MM.1S (cell line): ENCODE results near the gene P2RY12.

Source experiments
- DNase-seq: peaks from one replicate; pipeline ENCODE4 v3.0.0-alpha.2; 2015
- H2AFZ ChIP-seq: fragments of 300-600 bp; sonication (generic); 2 replicates; pipeline ENCODE4 v1.6.0; 2016; ENCODE audit warnings: antibody characterized with exemption, low read length
- H3F3A ChIP-seq: fragments of 300-600 bp; sonication (generic); 2 replicates; pipeline ENCODE4 v1.6.1; 2016; ENCODE audit warnings: mild to moderate bottlenecking, antibody characterized with exemption, low read length, moderate library complexity, mixed read lengths; ENCODE audit not compliant: insufficient read depth
- H3K27ac ChIP-seq: fragments of 300-600 bp; sonication (generic); 2 replicates; pipeline ENCODE4 v1.5.1; 2016; ENCODE audit warnings: mild to moderate bottlenecking, low read length
- H3K27me3 ChIP-seq: fragments of 300-600 bp; sonication (generic); replicated peaks from 2 replicates; pipeline ENCODE4 v1.6.0; 2016; ENCODE audit warnings: low read length; ENCODE audit not compliant: insufficient read depth
- H3K36me3 ChIP-seq: fragments of 300-600 bp; sonication (generic); replicated peaks from 2 replicates; pipeline ENCODE4 v1.6.1; 2016; ENCODE audit warnings: mild to moderate bottlenecking, low read length, mixed read lengths; ENCODE audit not compliant: insufficient read depth
- H3K4me1 ChIP-seq: fragments of 300-600 bp; sonication (generic); 2 replicates; pipeline ENCODE4 v1.6.1; 2016; ENCODE audit warnings: low read length, mixed read lengths
- H3K4me2 ChIP-seq: fragments of 300-600 bp; sonication (generic); 2 replicates; pipeline ENCODE4 v1.6.0; 2016; ENCODE audit warnings: low read depth, low read length
- H3K4me3 ChIP-seq: fragments of 300-600 bp; sonication (generic); 2 replicates; pipeline ENCODE4 v1.5.1; 2016; ENCODE audit warnings: low read length, mixed read lengths
- H3K79me2 ChIP-seq: fragments of 300-600 bp; sonication (generic); 2 replicates; pipeline ENCODE4 v1.6.1; 2016; ENCODE audit warnings: mixed run types, low read length, mixed read lengths
- H3K9ac ChIP-seq: fragments of 300-600 bp; sonication (generic); 2 replicates; pipeline ENCODE4 v1.6.1; 2016; ENCODE audit warnings: low read length, mixed read lengths
- H3K9me2 ChIP-seq: fragments of 300-600 bp; sonication (generic); replicated peaks from 2 replicates; pipeline ENCODE4 v1.6.1; 2016; ENCODE audit warnings: mild to moderate bottlenecking, low read length, mixed read lengths; ENCODE audit not compliant: insufficient read depth
- H3K9me3 ChIP-seq: fragments of 300-600 bp; sonication (generic); replicated peaks from 2 replicates; pipeline ENCODE4 v1.6.1; 2016; ENCODE audit warnings: mild to moderate bottlenecking, low read length, mixed read lengths; ENCODE audit not compliant: insufficient read depth
- H4K20me1 ChIP-seq: fragments of 300-600 bp; sonication (generic); 2 replicates; pipeline ENCODE4 v1.6.1; 2016; ENCODE audit warnings: mild to moderate bottlenecking, low read length, moderate library complexity, mixed read lengths; ENCODE audit not compliant: insufficient read depth
- EZH2 ChIP-seq: fragments of 300-600 bp; sonication (generic); optimal IDR thresholded peaks from 2 replicates; pipeline ENCODE3; 2017; ENCODE audit warnings: low read depth, mild to moderate bottlenecking, antibody characterized with exemption, low read length, mixed read lengths
- EZH2phosphoT487 ChIP-seq: fragments of 300-600 bp; sonication (generic); IDR thresholded peaks from 2 replicates; pipeline ENCODE4 v1.6.1; 2018; ENCODE audit warnings: antibody characterized with exemption, low read length
- TF ChIP-seq, protein P1 (sequence below): fragments of 300-600 bp; sonication (generic); IDR thresholded peaks from 2 replicates; pipeline ENCODE4 v1.5.1; 2016; ENCODE audit warnings: antibody characterized with exemption, low read length, mixed read lengths

Gene P2RY12

GRCh38 chr3:151318991-151319390 is 65.6 kb downstream of the P2RY12 start:
- Histone ChIP-seq H3K4me2 (no peak overlapping the region), H3K9ac (no peak overlapping the region), H3K4me1 (no peaks in the 10 kb centered on the region), H3F3A (no peaks in the 10 kb centered on the region), H3K79me2 (no peaks in the 10 kb centered on the region), H3K9me2 (no peaks in the 10 kb centered on the region), H3K9me3 (no peaks in the 10 kb centered on the region), H3K36me3 (no peaks in the 10 kb centered on the region), H4K20me1 (no peaks in the 10 kb centered on the region), H3K27ac (no peak overlapping the region), H2AFZ (no peak overlapping the region), H3K4me3 (no peak overlapping the region), H3K27me3 (no peaks in the 10 kb centered on the region)
- no peak for DNase-seq
- no peak for TF ChIP-seq EZH2
- TF ChIP-seq, protein P1, sequence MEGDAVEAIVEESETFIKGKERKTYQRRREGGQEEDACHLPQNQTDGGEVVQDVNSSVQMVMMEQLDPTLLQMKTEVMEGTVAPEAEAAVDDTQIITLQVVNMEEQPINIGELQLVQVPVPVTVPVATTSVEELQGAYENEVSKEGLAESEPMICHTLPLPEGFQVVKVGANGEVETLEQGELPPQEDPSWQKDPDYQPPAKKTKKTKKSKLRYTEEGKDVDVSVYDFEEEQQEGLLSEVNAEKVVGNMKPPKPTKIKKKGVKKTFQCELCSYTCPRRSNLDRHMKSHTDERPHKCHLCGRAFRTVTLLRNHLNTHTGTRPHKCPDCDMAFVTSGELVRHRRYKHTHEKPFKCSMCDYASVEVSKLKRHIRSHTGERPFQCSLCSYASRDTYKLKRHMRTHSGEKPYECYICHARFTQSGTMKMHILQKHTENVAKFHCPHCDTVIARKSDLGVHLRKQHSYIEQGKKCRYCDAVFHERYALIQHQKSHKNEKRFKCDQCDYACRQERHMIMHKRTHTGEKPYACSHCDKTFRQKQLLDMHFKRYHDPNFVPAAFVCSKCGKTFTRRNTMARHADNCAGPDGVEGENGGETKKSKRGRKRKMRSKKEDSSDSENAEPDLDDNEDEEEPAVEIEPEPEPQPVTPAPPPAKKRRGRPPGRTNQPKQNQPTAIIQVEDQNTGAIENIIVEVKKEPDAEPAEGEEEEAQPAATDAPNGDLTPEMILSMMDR: no peak
- TF ChIP-seq EZH2phosphoT487: no peak

DNA sequence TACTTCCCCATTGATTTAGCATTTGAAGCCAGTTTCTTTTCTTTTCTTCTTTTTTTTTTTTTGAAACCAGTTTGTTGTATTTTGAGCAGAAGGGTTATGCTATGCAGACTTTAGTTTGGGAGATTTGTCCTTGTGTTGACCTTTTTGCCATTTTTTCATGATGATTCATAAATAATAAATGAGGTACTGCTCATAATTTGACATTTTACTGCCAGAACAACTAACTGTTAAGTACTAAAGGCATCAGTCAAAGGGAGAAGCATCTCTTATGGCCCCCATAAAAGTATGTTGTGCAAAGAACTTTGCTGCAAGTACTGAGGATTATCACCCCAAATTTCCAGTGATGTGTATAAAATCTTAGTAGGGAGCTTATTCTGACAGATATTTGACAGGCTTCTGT is 66.2 kb downstream of the P2RY12 start:
- TF ChIP-seq, protein P1: no peak
- TF ChIP-seq EZH2phosphoT487 (no peak), EZH2 (no peak)
- Histone ChIP-seq H3F3A (no peaks in the 10 kb centered on the region), H3K9me3 (no peaks in the 10 kb centered on the region), H2AFZ (no peak overlapping the region), H3K36me3 (no peaks in the 10 kb centered on the region), H3K4me1 (no peaks in the 10 kb centered on the region), H3K9ac (no peak overlapping the region), H3K4me3 (no peak overlapping the region), H3K4me2 (no peak overlapping the region), H3K27me3 (no peaks in the 10 kb centered on the region), H3K79me2 (no peaks in the 10 kb centered on the region), H3K27ac (no peak overlapping the region), H4K20me1 (no peaks in the 10 kb centered on the region), H3K9me2 (no peaks in the 10 kb centered on the region)
- no peak for DNase-seq

DNA sequence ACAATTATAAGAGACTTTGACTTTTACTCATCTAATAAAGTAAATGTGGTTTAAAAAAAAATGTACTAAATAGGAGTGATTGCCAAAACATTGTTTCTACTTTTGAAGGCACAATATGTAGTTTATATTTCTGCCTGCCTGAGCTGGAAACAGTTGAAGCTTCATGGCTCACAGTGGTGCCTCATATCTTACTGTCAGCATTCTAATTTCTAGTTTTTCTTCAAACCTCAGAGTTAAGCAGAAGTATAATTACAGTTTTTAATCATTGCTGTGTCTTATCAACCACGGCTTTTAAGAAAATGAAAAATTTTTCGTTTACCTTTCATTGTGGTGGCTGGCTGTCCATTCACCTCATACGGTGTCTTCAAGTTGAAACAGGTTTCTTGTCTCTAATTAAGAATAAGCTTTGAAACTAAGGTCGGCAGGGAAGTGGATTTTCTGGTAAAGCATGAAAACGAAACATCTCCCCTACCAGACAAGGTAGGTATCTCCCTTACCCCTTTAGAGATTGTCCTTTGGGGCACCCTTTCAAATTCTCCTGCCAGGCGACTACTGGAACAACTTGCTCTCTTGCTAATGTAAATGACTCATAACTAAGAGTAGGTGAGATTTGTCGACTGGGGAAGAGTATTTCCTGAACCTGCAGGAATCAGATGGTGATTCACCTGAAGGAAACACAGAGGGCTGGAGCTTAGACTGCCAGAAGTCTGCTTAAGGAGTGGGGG is 68.1 kb downstream of the P2RY12 start, which contains the start of gene GPR87:
Gene GPR87, minus strand, starts transcription at position 554 of the 725 bp plus-strand sequence. CDS start 16,720 bp downstream, outside the sequence.
- Histone ChIP-seq H3K79me2 (no peaks in the 10 kb centered on the region), H3K27ac (no peak within 1 kb of the TSS), H3K4me3 (no peak within 1 kb of the TSS), H3K4me1 (no peaks in the 10 kb centered on the region), H2AFZ (no peak within 1 kb of the TSS), H3K4me2 (no peak within 1 kb of the TSS), H4K20me1 (no peaks in the 10 kb centered on the region), H3K27me3 (no peaks in the 10 kb centered on the region), H3K36me3 (no peaks in the 10 kb centered on the region), H3F3A (no peaks in the 10 kb centered on the region), H3K9me3 (no peaks in the 10 kb centered on the region), H3K9me2 (no peaks in the 10 kb centered on the region), H3K9ac (no peak within 1 kb of the TSS)
- no peak for DNase-seq
- TF ChIP-seq EZH2phosphoT487 (no peak), EZH2 (no peak)
- TF ChIP-seq, protein P1: no peak
